Panc1 (cell line): ENCODE measurements around the gene CTDSP2. TPM values are rescaled to one million over a fixed set of nuclear protein-coding genes. Genes with fewer than 3 reads are reported as not detected.

Experiments
- ATAC-seq: fragments of 200-7000 bp; cut with Tn5 transposase; 2 replicates; pipeline ENCODE4 v1.9.1; 2020; ENCODE audit warnings: mild to moderate bottlenecking, moderate library complexity
- BruUV-seq: library from RNA; stranded (reverse); fragments of 400-500 nt; replicated peaks from 2 replicates; lab custom pipeline; 2021; lab: Mats Ljungman, UMichigan
- CTCF ChIA-PET: fragments of 300-600 bp; sonication (Branson Sonifier 250); formaldehyde crosslinking; loops from one replicate; lab custom pipeline; 2022; ENCODE audit warnings: antibody characterized with exemption; lab: Charles Lee
- POLR2A ChIA-PET: fragments of 300-600 bp; sonication (Branson Sonifier 250); formaldehyde crosslinking; loops from one replicate; lab custom pipeline; 2022; ENCODE audit warnings: antibody characterized with exemption; lab: Charles Lee
- DNase-seq: peaks from one replicate; pipeline ENCODE4 v3.0.0-alpha.2; 2010; ENCODE audit warnings: low read depth, low spot score
- H3K27ac ChIP-seq: 2 replicates; pipeline ENCODE4 v1.5.1; 2011; ENCODE audit warnings: mild to moderate bottlenecking, low read length, inconsistent platforms
- H3K27me3 ChIP-seq: fragments of 200-500 bp; sonication (Bioruptor generic); 2 replicates; pipeline ENCODE4 v1.6.0; 2014; ENCODE audit warnings: low read length, inconsistent platforms; ENCODE audit not compliant: control insufficient read depth, insufficient read depth
- H3K36me3 ChIP-seq: fragments of 200-500 bp; sonication (Bioruptor generic); 2 replicates; pipeline ENCODE4 v1.5.1; 2014; ENCODE audit warnings: inconsistent platforms, mild to moderate bottlenecking, low read length, moderate library complexity; ENCODE audit not compliant: control insufficient read depth, insufficient read depth
- H3K4me1 ChIP-seq: 2 replicates; pipeline ENCODE4 v1.5.1; 2011; ENCODE audit warnings: inconsistent platforms, mild to moderate bottlenecking, low read length, moderate library complexity; ENCODE audit not compliant: control insufficient read depth, insufficient read depth
- H3K4me3 ChIP-seq, 2 experiments: 2 replicates each; pipeline ENCODE4 v1.5.1; 2011 to 2012; ENCODE audit warnings: low read depth in 2 of 2, low read length in 2 of 2, mild to moderate bottlenecking in 2 of 2, inconsistent platforms in 1 of 2, moderate library complexity in 1 of 2
- H3K9me3 ChIP-seq: fragments of 200-500 bp; sonication (Bioruptor generic); 2 replicates; pipeline ENCODE4 v1.5.1; 2014; ENCODE audit warnings: low read depth, mild to moderate bottlenecking, inconsistent platforms, low read length, moderate library complexity; ENCODE audit not compliant: control insufficient read depth, insufficient read depth
- POLR2AphosphoS5 ChIP-seq: IDR thresholded peaks from 2 replicates; pipeline ENCODE4 v1.6.1; 2012; ENCODE audit warnings: mild to moderate bottlenecking, low read depth, low read length, moderate library complexity
- SIN3A ChIP-seq: IDR thresholded peaks from 2 replicates; pipeline ENCODE4 v1.6.1; 2012; ENCODE audit warnings: low read depth, mild to moderate bottlenecking, low read length, moderate library complexity, borderline replicate concordance; ENCODE audit not compliant: insufficient read depth
- TCF7L2 ChIP-seq: IDR thresholded peaks from 2 replicates; pipeline ENCODE4 v1.6.1; 2011; ENCODE audit warnings: mild to moderate bottlenecking, low read depth, low read length, inconsistent platforms
- in situ Hi-C: cut with HindIII; loops from 2 replicates; pipeline ENCODE4 v1.10.0; 2016; ENCODE audit warnings: low sequenced_read_pairs, low pct_unique_long_range_greater_than_20kb
- intact Hi-C: fragments of 100-400 bp; cut with micrococcal nuclease; formaldehyde crosslinking; loops from one replicate; pipeline ENCODE4 v1.10.0; 2022; ENCODE audit not compliant: unreplicated experiment
- total RNA-seq: library from RNA; stranded (reverse); gene quantifications from one replicate; pipeline ENCODE4 v1.2.1, GENCODE V29; 2021; ENCODE audit not compliant: unreplicated experiment
- TF ChIP-seq, protein P1 (sequence below): fragments of 450-650 bp; IDR thresholded peaks from 2 replicates; pipeline ENCODE4 v1.5.1; 2017; ENCODE audit warnings: mild to moderate bottlenecking
- TF ChIP-seq, protein P2 (sequence below), 2 experiments: IDR thresholded peaks; 2 replicates each; pipeline ENCODE4 v1.6.1; 2011 to 2012; ENCODE audit warnings: low read depth in 2 of 2, control low read depth in 1 of 2, low read length in 1 of 2, mild to moderate bottlenecking in 1 of 2, moderate library complexity in 1 of 2; ENCODE audit not compliant: insufficient read depth in 1 of 2

Gene CTDSP2
- total RNA-seq, 1 experiment from 2014 or later, result 120 TPM

DNA sequence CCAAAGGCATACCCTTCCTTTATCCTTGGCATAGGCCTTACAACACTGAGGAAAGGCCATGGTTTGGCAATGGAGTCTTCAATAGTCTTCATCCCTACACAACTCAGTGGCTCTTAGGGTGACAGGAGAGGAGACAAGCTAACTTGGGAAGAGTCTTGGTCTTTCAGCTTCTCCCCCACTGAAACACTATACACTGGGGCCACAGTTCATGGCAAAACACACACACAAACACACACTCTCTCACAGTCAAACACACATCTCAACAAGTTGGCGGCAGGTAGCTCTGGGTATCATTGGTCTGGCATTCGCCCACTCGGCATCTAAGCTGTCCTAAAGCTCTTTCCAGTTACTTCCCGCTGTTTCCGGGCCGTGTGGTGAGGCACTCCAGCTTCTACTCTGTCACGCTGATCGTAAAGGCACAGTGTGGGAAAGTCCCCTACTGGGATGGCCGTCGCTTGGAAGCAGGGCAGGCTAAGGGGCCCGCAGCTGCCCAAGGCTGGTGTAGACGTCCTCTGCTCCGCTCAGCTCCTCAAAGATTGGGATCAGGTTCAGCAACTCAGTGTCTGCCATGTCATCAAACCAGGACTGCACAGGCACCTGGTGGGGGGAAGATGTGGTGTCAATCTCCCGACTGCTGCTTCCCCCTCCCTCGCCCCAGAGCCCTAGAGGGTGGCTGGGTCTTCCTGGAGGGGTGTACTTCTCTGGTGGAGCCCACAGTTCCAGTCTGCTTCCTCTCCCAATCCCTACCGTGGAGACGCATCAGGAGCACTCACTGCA, 23.2 kb downstream of the CTDSP2 start:
- TF ChIP-seq, protein P1, sequence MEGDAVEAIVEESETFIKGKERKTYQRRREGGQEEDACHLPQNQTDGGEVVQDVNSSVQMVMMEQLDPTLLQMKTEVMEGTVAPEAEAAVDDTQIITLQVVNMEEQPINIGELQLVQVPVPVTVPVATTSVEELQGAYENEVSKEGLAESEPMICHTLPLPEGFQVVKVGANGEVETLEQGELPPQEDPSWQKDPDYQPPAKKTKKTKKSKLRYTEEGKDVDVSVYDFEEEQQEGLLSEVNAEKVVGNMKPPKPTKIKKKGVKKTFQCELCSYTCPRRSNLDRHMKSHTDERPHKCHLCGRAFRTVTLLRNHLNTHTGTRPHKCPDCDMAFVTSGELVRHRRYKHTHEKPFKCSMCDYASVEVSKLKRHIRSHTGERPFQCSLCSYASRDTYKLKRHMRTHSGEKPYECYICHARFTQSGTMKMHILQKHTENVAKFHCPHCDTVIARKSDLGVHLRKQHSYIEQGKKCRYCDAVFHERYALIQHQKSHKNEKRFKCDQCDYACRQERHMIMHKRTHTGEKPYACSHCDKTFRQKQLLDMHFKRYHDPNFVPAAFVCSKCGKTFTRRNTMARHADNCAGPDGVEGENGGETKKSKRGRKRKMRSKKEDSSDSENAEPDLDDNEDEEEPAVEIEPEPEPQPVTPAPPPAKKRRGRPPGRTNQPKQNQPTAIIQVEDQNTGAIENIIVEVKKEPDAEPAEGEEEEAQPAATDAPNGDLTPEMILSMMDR, result no peak
- no peak for TF ChIP-seq TCF7L2
- TF ChIP-seq, protein P2, sequence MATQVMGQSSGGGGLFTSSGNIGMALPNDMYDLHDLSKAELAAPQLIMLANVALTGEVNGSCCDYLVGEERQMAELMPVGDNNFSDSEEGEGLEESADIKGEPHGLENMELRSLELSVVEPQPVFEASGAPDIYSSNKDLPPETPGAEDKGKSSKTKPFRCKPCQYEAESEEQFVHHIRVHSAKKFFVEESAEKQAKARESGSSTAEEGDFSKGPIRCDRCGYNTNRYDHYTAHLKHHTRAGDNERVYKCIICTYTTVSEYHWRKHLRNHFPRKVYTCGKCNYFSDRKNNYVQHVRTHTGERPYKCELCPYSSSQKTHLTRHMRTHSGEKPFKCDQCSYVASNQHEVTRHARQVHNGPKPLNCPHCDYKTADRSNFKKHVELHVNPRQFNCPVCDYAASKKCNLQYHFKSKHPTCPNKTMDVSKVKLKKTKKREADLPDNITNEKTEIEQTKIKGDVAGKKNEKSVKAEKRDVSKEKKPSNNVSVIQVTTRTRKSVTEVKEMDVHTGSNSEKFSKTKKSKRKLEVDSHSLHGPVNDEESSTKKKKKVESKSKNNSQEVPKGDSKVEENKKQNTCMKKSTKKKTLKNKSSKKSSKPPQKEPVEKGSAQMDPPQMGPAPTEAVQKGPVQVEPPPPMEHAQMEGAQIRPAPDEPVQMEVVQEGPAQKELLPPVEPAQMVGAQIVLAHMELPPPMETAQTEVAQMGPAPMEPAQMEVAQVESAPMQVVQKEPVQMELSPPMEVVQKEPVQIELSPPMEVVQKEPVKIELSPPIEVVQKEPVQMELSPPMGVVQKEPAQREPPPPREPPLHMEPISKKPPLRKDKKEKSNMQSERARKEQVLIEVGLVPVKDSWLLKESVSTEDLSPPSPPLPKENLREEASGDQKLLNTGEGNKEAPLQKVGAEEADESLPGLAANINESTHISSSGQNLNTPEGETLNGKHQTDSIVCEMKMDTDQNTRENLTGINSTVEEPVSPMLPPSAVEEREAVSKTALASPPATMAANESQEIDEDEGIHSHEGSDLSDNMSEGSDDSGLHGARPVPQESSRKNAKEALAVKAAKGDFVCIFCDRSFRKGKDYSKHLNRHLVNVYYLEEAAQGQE (IDR thresholded peaks at IDR 0.05; ENCODE audit: insufficient read depth in 1 of 2, low read depth in 2 of 2, low read length in 1 of 2), result no peak
- TF ChIP-seq POLR2AphosphoS5, result no peak
- TF ChIP-seq SIN3A, result no peak
- DNase-seq (no peak), ATAC-seq (no peak)
- in situ Hi-C loops (no loop called here), intact Hi-C loops (no loop called here)
- Histone ChIP-seq H3K4me1 (no peaks in the 10 kb centered on the region), H3K27ac (no peak overlapping the region), H3K9me3 (no peaks in the 10 kb centered on the region), H3K36me3 (peaks cover 23% of the 10 kb centered on the region), H3K27me3 (no peaks in the 10 kb centered on the region), H3K4me3 (no peak overlapping the region)
- ChIA-PET CTCF (no interaction called here), POLR2A (interaction anchor here (0.6 kb wide), 1 partner anchor 89 kb away, joined by 3 read pairs; no protein-coding TSS in a partner anchor)
- BruUV-seq, result no TSS peak

DNA sequence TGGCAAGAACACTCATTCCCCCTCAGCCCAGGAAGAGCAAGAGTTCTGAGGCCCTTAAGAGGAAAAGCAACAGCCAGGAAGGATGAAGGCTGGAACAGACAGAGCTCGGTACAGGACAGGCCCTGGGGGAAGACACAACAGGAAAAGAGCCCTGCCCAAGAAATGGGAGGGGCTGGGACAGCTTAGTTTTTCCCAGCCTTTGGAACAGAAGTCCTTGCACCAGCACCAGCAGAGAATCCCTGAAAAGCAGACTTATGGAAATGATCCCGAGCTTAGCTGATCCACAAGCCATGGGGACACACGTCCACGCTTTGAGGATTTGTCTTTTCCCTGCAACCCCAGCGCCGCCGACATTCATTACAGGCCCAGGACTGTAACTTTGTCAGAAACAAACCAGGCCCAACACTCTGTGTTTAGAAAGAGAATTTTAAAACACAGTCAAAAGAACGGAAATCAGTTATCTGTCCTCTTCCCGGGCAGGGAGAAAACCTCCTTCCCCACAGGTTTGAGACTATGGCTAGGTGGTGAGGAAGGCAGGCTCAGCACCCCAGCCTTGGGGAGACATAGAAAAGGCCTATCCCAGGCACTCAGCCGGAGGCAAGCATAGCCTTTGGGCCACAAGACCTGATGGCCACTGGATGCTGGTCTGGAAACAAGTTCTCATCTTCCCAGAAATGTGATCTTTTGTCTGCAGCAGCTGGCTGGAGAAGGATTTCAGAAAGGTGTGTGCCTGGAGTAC, 24.0 kb downstream of the CTDSP2 start:
- H3K36me3 ChIP-seq, result peaks cover 22% of the 10 kb centered on the region

More for the DNA sequence above, 24.0 kb downstream of the CTDSP2 start:
- Histone ChIP-seq H3K27me3 (no peaks in the 10 kb centered on the region), H3K4me3 (no peak overlapping the region), H3K9me3 (no peaks in the 10 kb centered on the region), H3K27ac (no peak overlapping the region), H3K4me1 (no peaks in the 10 kb centered on the region)
- DNase-seq (no peak), ATAC-seq (no peak)
- no TSS peak for BruUV-seq
- CTCF ChIA-PET, result interaction anchor here (0.7 kb wide), 1 partner anchor 74 kb away, joined by 3 read pairs; no protein-coding TSS in a partner anchor
- in situ Hi-C loops, result no loop called here
- intact Hi-C loops, result no loop called here
- TF ChIP-seq, protein P1, result no peak
- no peak for TF ChIP-seq TCF7L2
- no peak for TF ChIP-seq POLR2AphosphoS5
- TF ChIP-seq SIN3A, result no peak
- TF ChIP-seq, protein P2 (IDR thresholded peaks at IDR 0.05; ENCODE audit: insufficient read depth in 1 of 2, low read depth in 2 of 2, low read length in 1 of 2), result no peak
- POLR2A ChIA-PET, result interaction anchor here (0.6 kb wide), 1 partner anchor 90 kb away, joined by 3 read pairs; no protein-coding TSS in a partner anchor
